Tibial nerve (tissue), 4 donors: Measurements from ENCODE around the gene WNT3A. TPM values are rescaled to one million over a fixed set of nuclear protein-coding genes. Genes with fewer than 3 reads are reported as not detected.

Experiments used
- DNase-seq, 2 donors: peaks; one replicate each; pipeline ENCODE4 v3.0.0-alpha.2; 2019; ENCODE audit warnings: low spot score in 2 of 2
- H3K27ac ChIP-seq, 4 donors: fragments of 200-600 bp; sonication (generic) in 3 of 4; one replicate each; pipeline ENCODE4 v1.5.1; 2017 to 2019; ENCODE audit warnings: mild to moderate bottlenecking in 1 of 4
- H3K27me3 ChIP-seq, 2 donors: fragments of 200-600 bp; sonication (generic) in 1 of 2; one replicate each; pipeline versions ENCODE4 v1.5.1 to v1.6.0; 2017 to 2019
- H3K36me3 ChIP-seq, 3 donors: fragments of 200-600 bp; sonication (generic); one replicate each; pipeline ENCODE4 v1.5.1; 2018 to 2019
- H3K4me1 ChIP-seq, 4 donors: fragments of 200-600 bp; sonication (generic) in 3 of 4; one replicate each; pipeline ENCODE4 v1.5.1; 2017 to 2019
- H3K4me3 ChIP-seq, 4 donors: fragments of 200-600 bp; sonication (generic) in 3 of 4; one replicate each; pipeline ENCODE4 v1.5.1; 2017 to 2019; ENCODE audit warnings: mild to moderate bottlenecking in 1 of 4, moderate library complexity in 1 of 4
- H3K9me3 ChIP-seq, 4 donors: fragments of 200-600 bp; sonication (generic) in 3 of 4; one replicate each; pipeline ENCODE4 v1.5.1; 2017 to 2019
- CTCF ChIP-seq, 5 experiments: fragments of 200-600 bp in 3 of 5; fragments of 450-650 bp in 2 of 5; sonication (generic) in 3 of 5; IDR thresholded peaks; one replicate each; pipeline ENCODE4 v1.5.1; 2016 to 2019; ENCODE audit warnings: antibody characterized with exemption in 5 of 5, mild to moderate bottlenecking in 3 of 5, moderate library complexity in 2 of 5
- EP300 ChIP-seq, 2 donors: sonication (generic); formaldehyde crosslinking; IDR thresholded peaks; one replicate each; pipeline ENCODE4 v1.6.1; 2017; ENCODE audit warnings: antibody characterized with exemption in 2 of 2, mild to moderate bottlenecking in 1 of 2
- POLR2A ChIP-seq, 2 donors: fragments of 450-650 bp; IDR thresholded peaks; one replicate each; pipeline ENCODE4 v1.6.1; 2017; ENCODE audit warnings: antibody characterized with exemption in 2 of 2, mild to moderate bottlenecking in 2 of 2, moderate library complexity in 2 of 2
- WGBS, 2 donors: methylation state at CpG; one replicate each; pipeline ENCODE4 v1.1.5; 2018; 5-methylcytosine and 5-hydroxymethylcytosine counted together
- total RNA-seq, 4 donors: library from RNA; depleted of rRNA; stranded (reverse); fragments of >200 nt; gene quantifications; one replicate each; pipeline ENCODE4 v1.1.0, GENCODE V29; 2016

WNT3A gene
- total RNA-seq, 4 donors from 2014 or later: not detected

DNA sequence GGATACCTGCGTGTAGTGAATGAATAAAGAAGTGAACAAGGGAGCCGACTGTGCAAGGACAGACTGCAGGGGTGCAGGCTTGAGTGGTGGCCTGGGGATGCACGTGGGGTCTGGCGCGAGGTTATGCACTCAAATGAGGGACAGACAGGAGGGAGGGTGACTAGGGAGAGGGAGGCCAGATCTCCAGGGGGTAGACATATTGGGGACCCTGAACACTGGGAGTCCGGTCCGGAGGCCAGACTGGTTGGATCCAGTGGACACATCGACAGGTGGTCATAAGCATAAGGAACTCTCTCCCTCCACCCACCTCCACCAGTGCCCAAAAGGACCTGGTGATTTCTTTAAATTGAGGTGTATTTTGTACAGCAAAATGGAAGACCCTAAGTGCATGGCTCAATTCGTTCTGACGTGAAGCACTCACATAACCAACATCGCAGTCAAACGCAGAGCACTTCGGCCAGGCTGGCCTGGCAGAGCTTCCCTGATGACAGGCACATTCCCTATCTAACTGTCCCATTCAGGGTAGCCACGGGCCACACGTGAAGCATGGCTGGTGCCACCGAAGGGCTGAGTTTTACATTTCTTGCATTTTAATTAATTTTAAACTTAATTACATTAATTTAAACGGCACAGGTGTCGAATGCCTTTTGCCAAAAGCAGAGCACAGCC lies 14.0 kb downstream of the WNT3A start:
- Histone ChIP-seq H3K36me3 (no peaks in the 10 kb centered on the region), H3K4me3 (no peak overlapping the region), H3K4me1 (no peaks in the 10 kb centered on the region), H3K27ac (no peak overlapping the region), H3K27me3 (no peaks in the 10 kb centered on the region), H3K9me3 (peaks cover 0 to 17% (median 0%) of the 10 kb centered on the region in 4 donors)
- DNase-seq: no peak
- WGBS, 2 donors: 83 to 86% methylated on average over 18 of the region's 18 CpGs
- no peak for TF ChIP-seq EP300 (IDR thresholded peaks at IDR 0.05)
- TF ChIP-seq CTCF (IDR thresholded peaks at IDR 0.05): no peak
- TF ChIP-seq POLR2A (IDR thresholded peaks at IDR 0.05): no peak

- H3K4me1 ChIP-seq: no peaks in the 10 kb centered on the region
- TF ChIP-seq POLR2A (IDR thresholded peaks at IDR 0.05) (no peak), CTCF (IDR thresholded peaks at IDR 0.05) (no peak), EP300 (IDR thresholded peaks at IDR 0.05) (no peak)
- no peak overlapping the region for H3K4me3 ChIP-seq
- 47 to 58% methylated on average over 16 to 20 of the region's 21 CpGs for WGBS, 2 donors
- no peaks in the 10 kb centered on the region for H3K36me3 ChIP-seq
- DNase-seq: no peak
- H3K27me3 ChIP-seq: no peaks in the 10 kb centered on the region
- H3K27ac ChIP-seq: no peak overlapping the region
- peaks cover 0 to 17% (median 0%) of the 10 kb centered on the region in 4 donors for H3K9me3 ChIP-seq
Measured at GRCh38 chr1:228021355-228022030, 14.7 kb downstream of the WNT3A start.

- WGBS, 2 donors: 88 to 91% methylated on average over 24 to 28 of the region's 28 CpGs
- no peak for DNase-seq
- no peaks in the 10 kb centered on the region for H3K27me3 ChIP-seq
Measured at GRCh38 chr1:228022571-228023293, 15.9 kb downstream of the WNT3A start.

DNA sequence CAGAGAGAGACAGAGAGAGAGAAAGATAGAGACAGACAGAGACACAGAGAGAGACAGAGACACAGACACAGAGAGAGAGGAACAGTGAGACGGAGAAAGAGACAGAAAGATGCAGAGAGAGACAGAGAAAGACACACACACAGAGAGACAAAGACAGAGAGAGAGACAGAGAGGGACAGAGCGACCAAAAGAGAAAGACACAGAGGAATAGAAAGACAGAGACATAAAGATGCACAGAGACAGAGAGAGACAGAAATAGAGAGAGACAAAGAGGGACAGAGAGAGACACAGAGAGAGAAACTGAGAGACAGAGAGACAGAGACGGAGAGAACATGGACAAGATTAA lies 16.5 kb downstream of the WNT3A start:
- Histone ChIP-seq H3K27ac (no peak overlapping the region), H3K4me3 (no peak overlapping the region), H3K9me3 (peaks cover 0 to 29% (median 0%) of the 10 kb centered on the region in 4 donors), H3K36me3 (no peaks in the 10 kb centered on the region), H3K27me3 (no peaks in the 10 kb centered on the region), H3K4me1 (no peaks in the 10 kb centered on the region)
- DNase-seq: no peak
- WGBS, 2 donors: 89% methylated on average over 3 of the region's 3 CpGs
- no peak for TF ChIP-seq CTCF (IDR thresholded peaks at IDR 0.05)

More at GRCh38 chr1:228022571-228023293, 15.9 kb downstream of the WNT3A start:
- TF ChIP-seq POLR2A (IDR thresholded peaks at IDR 0.05): no peak
- TF ChIP-seq CTCF (IDR thresholded peaks at IDR 0.05): no peak
- TF ChIP-seq EP300 (IDR thresholded peaks at IDR 0.05): no peak
- no peak overlapping the region for H3K4me3 ChIP-seq
- H3K36me3 ChIP-seq: no peaks in the 10 kb centered on the region
- H3K4me1 ChIP-seq: no peaks in the 10 kb centered on the region
- peaks cover 0 to 24% (median 0%) of the 10 kb centered on the region in 4 donors for H3K9me3 ChIP-seq
- H3K27ac ChIP-seq: no peak overlapping the region

GRCh38 chr1:228029281-228029680 lies 22.5 kb downstream of the WNT3A start:
- Histone ChIP-seq H3K27ac (no peak overlapping the region), H3K36me3 (no peaks in the 10 kb centered on the region), H3K4me3 (no peak overlapping the region), H3K9me3 (peaks cover 0 to 48% (median 6%) of the 10 kb centered on the region in 4 donors), H3K4me1 (no peaks in the 10 kb centered on the region), H3K27me3 (no peaks in the 10 kb centered on the region)
- DNase-seq: no peak
- whole genome bisulfite sequencing, 2 donors: 81 to 84% methylated on average over 9 to 10 of the region's 10 CpGs
- TF ChIP-seq CTCF (IDR thresholded peaks at IDR 0.05) (no peak), POLR2A (IDR thresholded peaks at IDR 0.05) (no peak), EP300 (IDR thresholded peaks at IDR 0.05) (no peak)
